ENCODE data around the gene GPRC5C.

The GPRC5C gene

GRCh38 chr17:74443516-74444296 lies 11.8 kb downstream of the GPRC5C start:
- DNase-seq (ENCODE audit: extremely low spot score): no peak
- POLR2A ChIA-PET: interaction anchor here (1.5 kb wide), 1 partner anchor 11 kb away, joined by 6 read pairs; no protein-coding TSS in a partner anchor
- CTCF ChIA-PET: interaction anchor here (0.9 to 7.4 kb wide), 9 partner anchors 11 to 89 kb away, joined by 3 to 52 read pairs (median 4); no protein-coding TSS in a partner anchor
- no peak for TF ChIP-seq CTCF (IDR thresholded peaks at IDR 0.05; ENCODE audit: control extremely low read depth, extremely low read depth, low read depth, missing control alignments)

GRCh38 chr17:74444406-74444805 lies 12.5 kb downstream of the GPRC5C start:
- ChIA-PET POLR2A (interaction anchor here (1.5 kb wide), 1 partner anchor 10 kb away, joined by 6 read pairs; no protein-coding TSS in a partner anchor), CTCF (interaction anchor here (0.9 to 7.4 kb wide), 11 partner anchors 9 to 88 kb away, joined by 3 to 52 read pairs (median 4); no protein-coding TSS in a partner anchor)
- DNase-seq (ENCODE audit: extremely low spot score): no peak

GRCh38 chr17:74445158-74445557 lies 13.3 kb downstream of the GPRC5C start:
- POLR2A ChIA-PET: interaction anchor here (1.1 kb wide), 1 partner anchor 10 kb away, joined by 3 read pairs; no protein-coding TSS in a partner anchor
- no peak for DNase-seq (ENCODE audit: extremely low spot score)
- no peak for TF ChIP-seq CTCF (IDR thresholded peaks at IDR 0.05; ENCODE audit: control extremely low read depth, extremely low read depth, low read depth, missing control alignments)
- CTCF ChIA-PET: interaction anchor here (0.9 to 7.4 kb wide), 9 partner anchors 8 to 184 kb away, joined by 3 to 52 read pairs (median 4); no protein-coding TSS in a partner anchor

More at GRCh38 chr17:74444406-74444805, 12.5 kb downstream of the GPRC5C start:
- no peak for TF ChIP-seq CTCF (IDR thresholded peaks at IDR 0.05; ENCODE audit: control extremely low read depth, extremely low read depth, low read depth, missing control alignments)

- ChIA-PET POLR2A (no interaction called here), CTCF (interaction anchor here (1.1 to 7.4 kb wide), 7 partner anchors 9 to 186 kb away, joined by 3 to 52 read pairs (median 7); partner anchors contain the start of gene GPR142)
- TF ChIP-seq CTCF (IDR thresholded peaks at IDR 0.05; ENCODE audit: control extremely low read depth, extremely low read depth, low read depth, missing control alignments): no peak
- peak; percentile 71 for DNase-seq (ENCODE audit: extremely low spot score)
These were observed 14.9 kb downstream of the GPRC5C start for GRCh38 chr17:74446551-74447500.

- no peak for TF ChIP-seq CTCF (IDR thresholded peaks at IDR 0.05; ENCODE audit: control extremely low read depth, extremely low read depth, low read depth, missing control alignments)
- ChIA-PET CTCF (interaction anchor here (1.1 to 7.4 kb wide), 6 partner anchors 10 to 80 kb away, joined by 3 to 52 read pairs (median 7); partner anchors contain the start of gene GPR142), POLR2A (no interaction called here)
- no peak for DNase-seq (ENCODE audit: extremely low spot score)
These were observed 15.8 kb downstream of the GPRC5C start for GRCh38 chr17:74447628-74448159.

Data from GM10248 (cell line).